Ovary (tissue), 3 donors: ENCODE data around the gene CRYBG2.

Source experiments
- CTCF ChIP-seq, 3 donors: fragments of 450-650 bp in 2 of 3; fragments of 200-600 bp in 1 of 3; IDR thresholded peaks; one replicate each; pipeline versions ENCODE4 v1.5.1 to v1.8.0; 2016 to 2022; ENCODE audit warnings: antibody characterized with exemption in 3 of 3, mild to moderate bottlenecking in 1 of 3
- EP300 ChIP-seq: sonication (generic); formaldehyde crosslinking; IDR thresholded peaks from one replicate; pipeline ENCODE4 v1.6.1; 2017; ENCODE audit warnings: antibody characterized with exemption
- POLR2A ChIP-seq: fragments of 450-650 bp; IDR thresholded peaks from one replicate; pipeline ENCODE4 v1.6.1; 2017; ENCODE audit warnings: antibody characterized with exemption, mild to moderate bottlenecking, moderate library complexity
- donor health status: DM: no; HTN: no; CAD: no.

- TF ChIP-seq CTCF (IDR thresholded peaks at IDR 0.05) (no peak), POLR2A (no peak), EP300 (no peak)
Observed at GRCh38 chr1:26384076-26384475, 30.1 kb upstream of the CRYBG2 start.
